Loucy (cell line): Measurements from ENCODE around the gene GATC.

Experiments
- H2AFZ ChIP-seq: fragments of 200-600 bp; sonication (generic); 2 replicates; pipeline ENCODE4 v1.6.0; 2016; ENCODE audit warnings: antibody characterized with exemption, mild to moderate bottlenecking, low read length, moderate library complexity
- H3F3A ChIP-seq: fragments of 200-600 bp; 2 replicates; pipeline ENCODE4 v1.6.0; 2016; ENCODE audit warnings: antibody characterized with exemption, low read depth, mild to moderate bottlenecking
- H3K27me3 ChIP-seq: fragments of 200-600 bp; sonication (generic); 2 replicates; pipeline ENCODE4 v1.6.1; 2014; ENCODE audit warnings: low read length, mild to moderate bottlenecking; ENCODE audit not compliant: insufficient read depth, poor library complexity, severe bottlenecking
- H3K36me3 ChIP-seq: fragments of 200-600 bp; sonication (generic); 2 replicates; pipeline ENCODE4 v1.6.1; 2016; ENCODE audit warnings: low read length; ENCODE audit not compliant: insufficient read depth
- H3K4me1 ChIP-seq: fragments of 200-600 bp; sonication (generic); 2 replicates; pipeline ENCODE4 v1.5.1; 2014; ENCODE audit warnings: low read length, mild to moderate bottlenecking; ENCODE audit not compliant: insufficient read depth, poor library complexity, severe bottlenecking
- H3K4me2 ChIP-seq: fragments of 200-600 bp; sonication (generic); 2 replicates; pipeline ENCODE4 v1.6.0; 2014; ENCODE audit warnings: antibody characterized with exemption, low read length, low read depth, mild to moderate bottlenecking; ENCODE audit not compliant: poor library complexity, severe bottlenecking
- H3K4me3 ChIP-seq: fragments of 200-600 bp; sonication (generic); 2 replicates; pipeline ENCODE4 v1.5.1; 2014; ENCODE audit warnings: low read length, mild to moderate bottlenecking, mixed read lengths; ENCODE audit not compliant: poor library complexity, severe bottlenecking
- H3K79me2 ChIP-seq: fragments of 200-600 bp; sonication (generic); 2 replicates; pipeline ENCODE4 v1.6.1; 2014; ENCODE audit warnings: low read length; ENCODE audit not compliant: insufficient read depth
- H3K9ac ChIP-seq: fragments of 200-600 bp; sonication (generic); 2 replicates; pipeline ENCODE4 v1.6.0; 2014; ENCODE audit warnings: mild to moderate bottlenecking, low read depth, low read length, moderate library complexity; ENCODE audit not compliant: poor library complexity, severe bottlenecking
- H3K9me2 ChIP-seq: fragments of 200-600 bp; sonication (generic); replicated peaks from 2 replicates; pipeline ENCODE4 v1.6.1; 2016; ENCODE audit warnings: low read depth, low read length, mixed read lengths
- H3K9me3 ChIP-seq: fragments of 200-600 bp; sonication (generic); 2 replicates; pipeline ENCODE4 v1.6.1; 2014; ENCODE audit warnings: mild to moderate bottlenecking, antibody characterized with exemption, low read length, low read depth; ENCODE audit not compliant: insufficient read depth
- H4K20me1 ChIP-seq: fragments of 200-600 bp; sonication (generic); 2 replicates; pipeline ENCODE4 v1.6.0; 2014; ENCODE audit warnings: antibody characterized with exemption, low read length, mild to moderate bottlenecking; ENCODE audit not compliant: insufficient read depth, poor library complexity, severe bottlenecking
- EZH2phosphoT487 ChIP-seq: fragments of 200-600 bp; IDR thresholded peaks from 2 replicates; pipeline ENCODE4 v1.6.1; 2018; ENCODE audit warnings: antibody characterized with exemption, mild to moderate bottlenecking, moderate library complexity, borderline replicate concordance
- TF ChIP-seq, protein P1 (sequence below): fragments of 200-600 bp; sonication (generic); conservative IDR thresholded peaks from 2 replicates; pipeline ENCODE4 v1.5.1; 2014; ENCODE audit warnings: mild to moderate bottlenecking, antibody characterized with exemption, low read length

Gene GATC

DNA sequence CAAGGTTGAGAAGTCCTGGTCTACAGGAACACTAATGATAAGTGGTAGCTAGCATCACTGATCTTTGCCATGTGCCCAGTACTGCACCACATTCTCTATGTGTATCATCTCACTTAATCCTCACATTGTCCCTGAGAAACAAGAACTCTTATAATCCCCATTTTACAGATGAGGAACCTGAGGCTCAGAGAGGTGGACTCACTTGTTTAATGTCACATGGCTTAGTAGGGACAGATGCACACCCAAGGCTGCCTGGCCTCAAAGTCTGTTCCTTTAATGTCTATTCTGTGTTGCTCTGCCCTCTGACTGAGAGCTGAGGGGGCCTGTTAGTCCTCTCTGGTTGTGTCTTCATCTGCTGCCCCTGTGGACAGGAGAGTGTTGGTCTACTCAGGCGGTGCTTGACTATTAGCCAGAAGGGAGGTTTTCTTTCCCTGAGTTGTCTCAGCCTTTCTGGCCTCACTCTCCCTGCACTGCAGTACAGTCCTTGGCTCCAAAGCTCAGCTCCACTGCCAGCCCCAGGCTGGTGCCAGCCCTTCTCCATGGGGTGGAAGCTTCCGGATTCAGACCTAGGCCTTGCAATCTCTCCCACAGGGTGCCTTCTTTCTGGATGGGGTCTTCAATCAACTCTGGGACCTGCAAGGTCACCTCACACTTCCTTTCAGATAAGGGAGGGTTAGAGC lies 44.7 kb downstream of the GATC start:
- no peak overlapping the region for H2AFZ ChIP-seq
- H3K9ac ChIP-seq, result no peak overlapping the region
- TF ChIP-seq EZH2phosphoT487, result no peak
- TF ChIP-seq, protein P1, sequence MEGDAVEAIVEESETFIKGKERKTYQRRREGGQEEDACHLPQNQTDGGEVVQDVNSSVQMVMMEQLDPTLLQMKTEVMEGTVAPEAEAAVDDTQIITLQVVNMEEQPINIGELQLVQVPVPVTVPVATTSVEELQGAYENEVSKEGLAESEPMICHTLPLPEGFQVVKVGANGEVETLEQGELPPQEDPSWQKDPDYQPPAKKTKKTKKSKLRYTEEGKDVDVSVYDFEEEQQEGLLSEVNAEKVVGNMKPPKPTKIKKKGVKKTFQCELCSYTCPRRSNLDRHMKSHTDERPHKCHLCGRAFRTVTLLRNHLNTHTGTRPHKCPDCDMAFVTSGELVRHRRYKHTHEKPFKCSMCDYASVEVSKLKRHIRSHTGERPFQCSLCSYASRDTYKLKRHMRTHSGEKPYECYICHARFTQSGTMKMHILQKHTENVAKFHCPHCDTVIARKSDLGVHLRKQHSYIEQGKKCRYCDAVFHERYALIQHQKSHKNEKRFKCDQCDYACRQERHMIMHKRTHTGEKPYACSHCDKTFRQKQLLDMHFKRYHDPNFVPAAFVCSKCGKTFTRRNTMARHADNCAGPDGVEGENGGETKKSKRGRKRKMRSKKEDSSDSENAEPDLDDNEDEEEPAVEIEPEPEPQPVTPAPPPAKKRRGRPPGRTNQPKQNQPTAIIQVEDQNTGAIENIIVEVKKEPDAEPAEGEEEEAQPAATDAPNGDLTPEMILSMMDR, result no peak
- no peak overlapping the region for H3K4me2 ChIP-seq
- H3K4me1 ChIP-seq, result peaks cover 10% of the 10 kb centered on the region
- H3K4me3 ChIP-seq, result no peak overlapping the region
- H3K27me3 ChIP-seq, result no peaks in the 10 kb centered on the region
- peaks cover under 1% of the 10 kb centered on the region; the same call in 1 of the 2 replicates for H3K79me2 ChIP-seq
- H4K20me1 ChIP-seq, result no peaks in the 10 kb centered on the region
- H3K9me2 ChIP-seq, result no peaks in the 10 kb centered on the region
- no peaks in the 10 kb centered on the region for H3K36me3 ChIP-seq
- H3K9me3 ChIP-seq, result no peaks in the 10 kb centered on the region
- no peaks in the 10 kb centered on the region for H3F3A ChIP-seq

GRCh38 chr12:120495186-120495730 lies 49.0 kb downstream of the GATC start:
- Histone ChIP-seq H3K4me3 (peak overlapping the region; percentile 96), H3K4me2 (peak overlapping the region; percentile 82), H2AFZ (peak overlapping the region; percentile 73; the same call in 1 of the 2 replicates), H3K9me2 (no peaks in the 10 kb centered on the region), H3F3A (peaks cover 3% of the 10 kb centered on the region; the same call in 1 of the 2 replicates), H3K4me1 (peaks cover 22% of the 10 kb centered on the region), H3K79me2 (peaks cover 29% of the 10 kb centered on the region), H3K9me3 (no peaks in the 10 kb centered on the region), H3K27me3 (no peaks in the 10 kb centered on the region), H3K36me3 (peaks cover 18% of the 10 kb centered on the region), H4K20me1 (peaks cover 32% of the 10 kb centered on the region), H3K9ac (peak overlapping the region; percentile 73)
- TF ChIP-seq, protein P1, result no peak
- no peak for TF ChIP-seq EZH2phosphoT487

DNA sequence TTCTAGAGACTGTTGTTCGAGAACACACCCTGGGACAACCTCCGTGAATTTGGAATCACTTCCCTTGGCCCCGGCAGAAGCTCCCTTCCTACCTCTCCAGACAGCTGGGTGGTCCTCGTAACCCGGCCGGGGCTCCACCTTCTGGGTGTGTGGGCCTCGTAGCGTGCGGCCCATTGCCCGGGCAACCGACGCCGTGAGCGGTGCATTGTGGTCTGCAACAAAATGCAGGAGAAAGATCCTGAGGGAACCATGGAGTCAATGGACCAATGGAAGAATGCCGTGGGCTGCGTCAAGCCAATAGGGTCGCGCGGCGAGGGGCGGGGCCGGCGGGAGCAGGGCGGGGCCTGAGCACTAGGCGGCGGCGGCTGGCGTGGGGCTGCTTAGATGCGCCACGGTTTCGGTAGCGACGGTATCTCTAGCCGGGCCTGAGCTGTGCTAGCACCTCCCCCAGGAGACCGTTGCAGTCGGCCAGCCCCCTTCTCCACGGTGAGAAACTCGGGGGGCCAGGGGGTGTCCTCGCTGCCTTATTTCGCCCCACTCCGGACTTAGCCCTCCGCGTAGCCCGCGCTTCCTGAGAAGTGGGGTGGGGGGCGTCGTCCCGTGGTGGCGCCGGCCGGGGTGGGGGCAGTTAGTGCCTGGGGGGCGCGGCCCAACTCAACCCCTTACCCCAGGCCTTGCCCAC lies 49.6 kb downstream of the GATC start, which contains the start of gene DYNLL1:
TSS of gene DYNLL1 (plus strand) at position 383 of the 682 bp plus-strand sequence. CDS start 309 bp downstream, outside the sequence.
- peaks cover 32% of the 10 kb centered on the region for H4K20me1 ChIP-seq
- peak within 1 kb of the TSS; percentile 73 for H2AFZ ChIP-seq
- H3K9ac ChIP-seq, result peak within 1 kb of the TSS; percentile 98
- peaks cover 18% of the 10 kb centered on the region for H3K36me3 ChIP-seq
- H3F3A ChIP-seq, result peaks cover 3% of the 10 kb centered on the region; the same call in 1 of the 2 replicates
- no peaks in the 10 kb centered on the region for H3K27me3 ChIP-seq
- H3K9me2 ChIP-seq, result no peaks in the 10 kb centered on the region
- H3K4me3 ChIP-seq, result peak within 1 kb of the TSS; percentile 96
- peak within 1 kb of the TSS; percentile 93 for H3K4me2 ChIP-seq
- peaks cover 22% of the 10 kb centered on the region for H3K4me1 ChIP-seq
- no peak for TF ChIP-seq EZH2phosphoT487
- TF ChIP-seq, protein P1, result no peak
- no peaks in the 10 kb centered on the region for H3K9me3 ChIP-seq
- peaks cover 29% of the 10 kb centered on the region for H3K79me2 ChIP-seq
